K562 (cell line): ENCODE results near the gene SYNGR1. TPM values are rescaled to one million over a fixed set of nuclear protein-coding genes. Genes with fewer than 3 reads are reported as not detected.

Experiments
- CBFA2T2 ChIP-seq: fragments of 450-650 bp; conservative IDR thresholded peaks from 2 replicates; pipeline ENCODE4 v1.6.1; 2017; ENCODE audit warnings: mild to moderate bottlenecking
- E2F4 ChIP-seq: sonication (generic); formaldehyde crosslinking; IDR thresholded peaks from 2 replicates; pipeline ENCODE4 v1.8.0; 2022; ENCODE audit warnings: mild to moderate bottlenecking, low read depth, missing genetic modification reagents
- LEF1 ChIP-seq: fragments of 450-650 bp; IDR thresholded peaks from 2 replicates; pipeline ENCODE4 v1.6.1; 2016; ENCODE audit warnings: mild to moderate bottlenecking
- NR2F6 ChIP-seq: fragments of 450-650 bp; formaldehyde crosslinking; IDR thresholded peaks from 2 replicates; pipeline ENCODE4 v1.4.0; 2020; ENCODE audit warnings: mild to moderate bottlenecking
- PML ChIP-seq: IDR thresholded peaks from 2 replicates; pipeline ENCODE4 v1.6.1; 2012; ENCODE audit warnings: low read length, inconsistent platforms
- POLR3A ChIP-seq: IDR thresholded peaks from 2 replicates; pipeline ENCODE4 v1.6.1; 2011; ENCODE audit warnings: borderline replicate concordance, mild to moderate bottlenecking, moderate library complexity; ENCODE audit not compliant: insufficient read length, insufficient read depth; ENCODE audit errors: extremely low read depth
- PURB ChIP-seq: sonication (generic); formaldehyde crosslinking; IDR thresholded peaks from 2 replicates; pipeline ENCODE4 v1.9.0; 2021; ENCODE audit warnings: low read depth, mild to moderate bottlenecking, missing genetic modification reagents
- TAF1 ChIP-seq: IDR thresholded peaks from 2 replicates; pipeline ENCODE4 v1.6.1; 2011; ENCODE audit warnings: mild to moderate bottlenecking, low read length, moderate library complexity; ENCODE audit not compliant: insufficient read depth, control insufficient read depth, severe bottlenecking; ENCODE audit errors: extremely low read depth
- TBL1XR1 ChIP-seq, 2 experiments: IDR thresholded peaks; 2 replicates each; pipeline ENCODE4 v1.6.1; 2012; ENCODE audit warnings: improper control_type of control experiment in 2 of 2, low read length in 2 of 2, mild to moderate bottlenecking in 1 of 2
- ZNF311 ChIP-seq: fragments of 250-450 bp; sonication (Bioruptor Pico); IDR thresholded peaks from 2 replicates; pipeline ENCODE4 v1.4.0; 2020; ENCODE audit warnings: mild to moderate bottlenecking, moderate library complexity
- polyA plus RNA-seq, 8 experiments: library from polyadenylated mRNA; depleted of rRNA in 4 of 8; stranded (reverse) in 5 of 8; unstranded in 3 of 8; fragments of >200 nt; fragmentation: Nextera tagmentation in 2 of 8; fragmentation: Illumina TruSeq in 1 of 8; extraction: Ambion mirVana in 2 of 8; extraction: Trizol in 1 of 8; gene quantifications; 2 replicates each; pipeline versions ENCODE4 v1.2.1 to v1.2.3, GENCODE V29; 2011 to 2014; ENCODE audit warnings: inconsistent platforms in 1 of 8, missing spikeins in 1 of 8
- total RNA-seq, 7 experiments: library from RNA; depleted of rRNA in 6 of 7; stranded (reverse); fragments of >200 nt in 6 of 7; fragmentation: Illumina TruSeq in 2 of 7; extraction: Trizol in 2 of 7; gene quantifications; 2 replicates each; pipeline versions ENCODE4 v1.2.1 to v1.2.3, GENCODE V29; 2011 to 2021; ENCODE audit warnings: low replicate concordance in 1 of 7
- TF ChIP-seq, protein P1 (sequence below), 2 experiments: fragments of 450-650 bp; IDR thresholded peaks; 2 replicates each; pipeline ENCODE4 v1.6.1; 2016; ENCODE audit warnings: mild to moderate bottlenecking in 2 of 2, borderline replicate concordance in 1 of 2, low read depth in 1 of 2, moderate library complexity in 1 of 2
- TF ChIP-seq, protein P2 (sequence below), 2 experiments: fragments of 450-650 bp in 1 of 2; sonication (generic) in 1 of 2; formaldehyde crosslinking in 1 of 2; IDR thresholded peaks in 1 of 2; conservative IDR thresholded peaks in 1 of 2; 2 replicates each; pipeline versions ENCODE4 v1.6.1 to v1.8.1; 2016 to 2023; ENCODE audit warnings: mild to moderate bottlenecking in 2 of 2, moderate library complexity in 2 of 2, inconsistent platforms in 1 of 2, missing genetic modification reagents in 1 of 2
- TF ChIP-seq, protein P3 (sequence below), 2 experiments: fragments of 200-800 bp in 1 of 2; sonication (Bioruptor generic) in 1 of 2; sonication (generic) in 1 of 2; formaldehyde crosslinking in 1 of 2; IDR thresholded peaks in 1 of 2; conservative IDR thresholded peaks in 1 of 2; 2 replicates each; pipeline versions ENCODE4 v1.5.0 to v1.6.1; 2016 to 2020; ENCODE audit warnings: missing compliant biosample characterization in 1 of 2, missing genetic modification characterization in 1 of 2, missing genetic modification reagents in 1 of 2

Gene SYNGR1
- total and polyA plus RNA-seq, 9 of the 15 experiments (the other 6 are each of a cell fraction or from before 2014, with no cell fraction given), result 1.8 to 15.9 (median 5.5) TPM

GRCh38 chr22:39316440-39317083 lies 33.2 kb upstream of the SYNGR1 start (continued):
- TF ChIP-seq, protein P1, sequence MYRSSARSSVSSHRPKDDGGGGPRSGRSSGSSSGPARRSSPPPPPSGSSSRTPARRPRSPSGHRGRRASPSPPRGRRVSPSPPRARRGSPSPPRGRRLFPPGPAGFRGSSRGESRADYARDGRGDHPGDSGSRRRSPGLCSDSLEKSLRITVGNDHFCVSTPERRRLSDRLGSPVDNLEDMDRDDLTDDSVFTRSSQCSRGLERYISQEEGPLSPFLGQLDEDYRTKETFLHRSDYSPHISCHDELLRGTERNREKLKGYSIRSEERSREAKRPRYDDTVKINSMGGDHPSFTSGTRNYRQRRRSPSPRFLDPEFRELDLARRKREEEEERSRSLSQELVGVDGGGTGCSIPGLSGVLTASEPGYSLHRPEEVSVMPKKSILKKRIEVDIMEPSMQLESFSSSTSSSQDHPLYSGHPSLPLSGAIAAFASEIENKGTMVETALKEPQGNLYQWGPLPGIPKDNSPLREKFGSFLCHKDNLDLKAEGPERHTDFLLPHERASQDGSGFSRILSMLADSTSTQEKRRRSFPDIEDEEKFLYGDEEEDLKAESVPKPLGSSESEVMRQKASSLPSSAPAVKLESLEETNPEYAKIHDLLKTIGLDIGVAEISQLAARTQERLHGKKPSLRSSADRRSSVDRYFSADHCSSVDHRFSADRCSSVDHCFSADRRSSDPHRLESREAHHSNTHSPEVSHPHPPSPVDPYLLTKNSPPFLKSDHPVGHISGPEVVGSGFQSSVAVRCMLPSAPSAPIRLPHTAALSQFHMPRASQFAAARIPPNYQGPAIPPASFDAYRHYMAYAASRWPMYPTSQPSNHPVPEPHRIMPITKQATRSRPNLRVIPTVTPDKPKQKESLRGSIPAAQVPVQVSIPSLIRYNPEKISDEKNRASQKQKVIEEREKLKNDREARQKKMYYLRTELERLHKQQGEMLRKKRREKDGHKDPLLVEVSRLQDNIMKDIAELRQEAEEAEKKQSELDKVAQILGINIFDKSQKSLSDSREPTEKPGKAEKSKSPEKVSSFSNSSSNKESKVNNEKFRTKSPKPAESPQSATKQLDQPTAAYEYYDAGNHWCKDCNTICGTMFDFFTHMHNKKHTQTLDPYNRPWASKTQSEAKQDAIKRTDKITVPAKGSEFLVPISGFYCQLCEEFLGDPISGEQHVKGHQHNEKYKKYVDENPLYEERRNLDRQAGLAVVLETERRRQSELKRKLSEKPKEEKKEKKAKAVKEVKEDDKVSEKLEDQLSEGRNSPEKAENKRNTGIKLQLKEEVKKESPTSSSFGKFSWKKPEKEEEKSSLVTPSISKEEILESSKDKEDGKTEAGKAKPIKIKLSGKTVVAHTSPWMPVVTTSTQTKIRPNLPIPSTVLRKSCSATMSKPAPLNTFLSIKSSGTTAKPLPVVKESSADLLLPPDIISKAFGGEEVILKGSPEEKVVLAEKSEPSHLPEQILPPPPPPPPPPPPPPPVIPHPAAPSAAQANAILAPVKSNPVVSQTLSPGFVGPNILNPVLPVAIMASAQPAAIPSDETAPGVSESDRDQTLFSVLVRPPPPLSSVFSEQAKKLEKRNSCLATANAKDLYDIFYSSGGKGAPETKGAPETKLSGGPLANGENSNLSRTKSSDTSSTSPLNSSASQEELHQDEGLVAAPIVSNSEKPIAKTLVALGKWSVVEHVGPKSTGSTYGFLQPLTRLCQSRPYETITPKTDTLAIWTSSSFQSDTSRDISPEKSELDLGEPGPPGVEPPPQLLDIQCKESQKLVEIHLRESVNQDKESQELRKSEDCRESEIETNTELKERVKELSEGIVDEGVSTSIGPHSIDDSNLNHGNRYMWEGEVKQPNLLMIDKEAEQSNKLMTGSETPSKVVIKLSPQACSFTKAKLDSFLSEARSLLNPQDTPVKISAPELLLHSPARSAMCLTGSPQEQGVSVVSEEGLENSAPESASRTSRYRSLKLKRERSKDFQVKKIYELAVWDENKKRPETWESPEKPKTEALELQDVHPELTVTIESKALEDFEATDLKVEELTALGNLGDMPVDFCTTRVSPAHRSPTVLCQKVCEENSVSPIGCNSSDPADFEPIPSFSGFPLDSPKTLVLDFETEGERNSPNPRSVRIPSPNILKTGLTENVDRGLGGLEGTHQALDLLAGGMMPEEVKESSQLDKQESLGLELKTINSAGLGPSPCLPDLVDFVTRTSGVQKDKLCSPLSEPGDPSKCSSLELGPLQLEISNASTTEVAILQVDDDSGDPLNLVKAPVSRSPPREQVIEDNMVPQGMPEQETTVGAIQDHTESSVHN (IDR thresholded peaks at IDR 0.05; ENCODE audit: borderline replicate concordance in 1 of 2, low read depth in 1 of 2), result no peak
- TF ChIP-seq TAF1, result no peak
- no peak for TF ChIP-seq CBFA2T2
- no peak for TF ChIP-seq PML
- TF ChIP-seq, protein P2, sequence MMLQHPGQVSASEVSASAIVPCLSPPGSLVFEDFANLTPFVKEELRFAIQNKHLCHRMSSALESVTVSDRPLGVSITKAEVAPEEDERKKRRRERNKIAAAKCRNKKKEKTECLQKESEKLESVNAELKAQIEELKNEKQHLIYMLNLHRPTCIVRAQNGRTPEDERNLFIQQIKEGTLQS (IDR thresholded peaks at IDR 0.05), result peak; percentile 90
- TF ChIP-seq, protein P2 (CRISPR knock-in tag; conservative IDR thresholded peaks at IDR 0.05), result peak; percentile 75; the same call in 1 of the 2 replicates
- TF ChIP-seq POLR3A, result no peak
- TF ChIP-seq E2F4, result no peak
- TF ChIP-seq NR2F6, result no peak
- no peak for TF ChIP-seq PURB (CRISPR knock-in tag)
- TF ChIP-seq, protein P3, sequence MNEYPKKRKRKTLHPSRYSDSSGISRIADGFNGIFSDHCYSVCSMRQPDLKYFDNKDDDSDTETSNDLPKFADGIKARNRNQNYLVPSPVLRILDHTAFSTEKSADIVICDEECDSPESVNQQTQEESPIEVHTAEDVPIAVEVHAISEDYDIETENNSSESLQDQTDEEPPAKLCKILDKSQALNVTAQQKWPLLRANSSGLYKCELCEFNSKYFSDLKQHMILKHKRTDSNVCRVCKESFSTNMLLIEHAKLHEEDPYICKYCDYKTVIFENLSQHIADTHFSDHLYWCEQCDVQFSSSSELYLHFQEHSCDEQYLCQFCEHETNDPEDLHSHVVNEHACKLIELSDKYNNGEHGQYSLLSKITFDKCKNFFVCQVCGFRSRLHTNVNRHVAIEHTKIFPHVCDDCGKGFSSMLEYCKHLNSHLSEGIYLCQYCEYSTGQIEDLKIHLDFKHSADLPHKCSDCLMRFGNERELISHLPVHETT (CRISPR knock-in tag; conservative IDR thresholded peaks at IDR 0.05 in 1 of 2, IDR thresholded peaks at IDR 0.05 in 1 of 2), result no peak
- no peak for TF ChIP-seq TBL1XR1 (IDR thresholded peaks at IDR 0.05; ENCODE audit: low read length in 2 of 2)
- no peak for TF ChIP-seq ZNF311 (CRISPR knock-in tag)
- TF ChIP-seq LEF1, result no peak
